GM19324 (cell line): Measurements from ENCODE around the gene HACL1.

Source experiments
- ATAC-seq: cut with Tn5 transposase; IDR thresholded peaks from one replicate; pipeline ENCODE4 v1.9.1; 2021; ENCODE audit warnings: mild to moderate bottlenecking, moderate library complexity; ENCODE audit not compliant: unreplicated experiment, low FRiP score

Gene HACL1

GRCh38 chr3:15585111-15585845 lies 16.1 kb downstream of the HACL1 start:
- no peak for ATAC-seq

GRCh38 chr3:15581471-15582394 lies 19.6 kb downstream of the HACL1 start:
- ATAC-seq = no peak

DNA sequence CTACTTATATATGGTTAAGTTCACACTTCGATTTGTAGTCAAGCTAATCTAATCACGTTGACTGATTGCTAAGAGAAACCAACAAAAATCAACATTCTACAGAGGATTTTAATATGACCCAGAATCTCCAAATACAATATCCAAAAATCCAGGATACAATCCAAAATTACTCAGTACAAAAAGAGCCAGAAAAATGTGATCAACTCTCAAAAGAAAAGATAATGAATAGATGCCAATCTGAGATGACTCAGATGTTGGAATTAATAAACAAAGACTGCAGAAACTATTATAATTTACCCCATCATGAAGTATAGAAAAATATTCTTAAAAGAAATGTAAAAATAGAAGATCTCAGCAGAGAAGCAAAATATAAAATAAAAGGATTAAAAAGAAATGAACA lies 22.3 kb downstream of the HACL1 start:
- ATAC-seq = no peak

- no peak for ATAC-seq
These were observed 23.0 kb downstream of the HACL1 start for GRCh38 chr3:15578289-15578867.

DNA sequence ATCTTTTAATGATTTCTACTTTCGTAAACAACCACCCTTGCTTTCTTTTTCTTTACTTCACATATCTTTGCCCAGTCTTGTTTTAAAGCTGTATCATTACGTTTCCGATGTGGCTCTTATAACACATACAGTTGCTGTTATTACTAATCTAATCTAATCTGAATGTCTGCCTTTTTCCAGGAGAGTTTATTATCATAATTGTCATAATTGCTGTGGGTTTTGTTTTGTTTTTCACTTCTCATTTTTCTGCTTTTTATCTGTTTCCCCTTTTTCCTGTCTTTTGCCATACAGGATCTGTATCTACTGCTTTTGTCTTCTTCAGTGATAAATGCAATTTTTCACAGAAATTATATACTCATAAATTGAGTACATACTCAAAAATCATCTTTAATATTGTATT lies 24.9 kb downstream of the HACL1 start:
- ATAC-seq = no peak

- ATAC-seq = no peak
These were observed 25.9 kb downstream of the HACL1 start for GRCh38 chr3:15575446-15575845.

DNA sequence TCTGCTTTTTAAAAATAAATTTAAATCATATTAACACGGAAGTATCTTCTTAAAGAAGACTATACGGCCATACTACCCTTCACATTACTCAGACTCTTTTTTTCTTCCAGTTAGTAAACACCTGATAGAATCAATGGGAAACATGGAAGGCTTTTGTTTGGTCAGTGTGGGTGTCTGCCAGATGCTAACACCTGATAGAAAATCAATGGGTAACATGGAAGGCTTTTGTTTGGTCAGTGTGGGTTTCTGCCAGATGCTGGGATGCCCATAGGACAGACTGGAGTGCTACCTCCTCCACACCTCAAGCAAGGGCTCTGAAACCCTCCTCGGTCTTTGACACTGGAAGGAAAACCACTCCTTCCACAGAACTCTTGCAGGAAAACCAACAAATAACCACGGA lies 29.2 kb downstream of the HACL1 start:
- no peak for ATAC-seq

GRCh38 chr3:15563190-15563589 lies 38.2 kb downstream of the HACL1 start:
- no peak for ATAC-seq

DNA sequence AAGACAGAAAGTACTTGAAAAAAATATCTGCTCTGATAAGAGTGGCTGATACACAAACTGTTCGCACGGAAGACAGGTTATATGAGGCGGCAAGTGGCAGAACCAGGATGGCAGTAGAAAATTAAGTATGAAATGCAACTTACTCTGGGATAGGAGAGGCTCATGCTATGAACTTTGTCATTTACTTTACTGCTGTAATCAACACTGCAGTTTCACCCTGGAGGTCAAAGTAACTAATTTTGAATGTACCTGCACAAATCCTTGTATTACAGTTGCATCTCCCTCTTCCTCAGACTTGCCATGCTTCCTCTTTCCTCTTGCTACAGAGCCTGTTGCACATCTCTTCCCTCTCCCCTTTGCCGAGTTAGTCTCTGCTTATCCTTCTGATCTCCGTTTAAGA lies 38.8 kb downstream of the HACL1 start:
- no peak for ATAC-seq

GRCh38 chr3:15558581-15558980 lies 42.8 kb downstream of the HACL1 start:
- ATAC-seq = no peak

- no peak for ATAC-seq
These were observed 43.8 kb downstream of the HACL1 start for GRCh38 chr3:15557511-15557946.

DNA sequence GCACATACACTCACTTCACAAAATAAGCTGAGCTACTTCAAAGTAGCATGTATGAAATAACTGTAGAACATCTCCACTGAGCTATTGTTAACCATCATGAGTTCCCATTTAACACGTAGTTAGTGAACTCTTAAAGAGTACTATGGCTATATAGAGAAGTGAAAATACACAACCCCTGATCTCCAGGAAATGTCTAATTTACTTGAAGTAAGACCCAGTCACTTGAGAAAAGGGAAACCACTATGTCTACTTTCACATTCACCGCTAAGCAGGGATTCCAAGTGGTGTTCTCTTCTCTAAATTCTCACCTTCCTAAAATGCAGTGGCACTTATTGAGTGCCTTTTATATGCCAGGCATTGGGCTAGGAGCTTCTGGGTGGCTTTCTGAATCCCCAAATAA lies 44.9 kb downstream of the HACL1 start:
- peak; percentile 82 for ATAC-seq

- no peak for ATAC-seq
These were observed 47.6 kb downstream of the HACL1 start for GRCh38 chr3:15553749-15554148.

- no peak for ATAC-seq
These were observed 49.5 kb downstream of the HACL1 start for GRCh38 chr3:15551902-15552301.

- ATAC-seq = no peak
These were observed 51.5 kb downstream of the HACL1 start for GRCh38 chr3:15549846-15550245.

DNA sequence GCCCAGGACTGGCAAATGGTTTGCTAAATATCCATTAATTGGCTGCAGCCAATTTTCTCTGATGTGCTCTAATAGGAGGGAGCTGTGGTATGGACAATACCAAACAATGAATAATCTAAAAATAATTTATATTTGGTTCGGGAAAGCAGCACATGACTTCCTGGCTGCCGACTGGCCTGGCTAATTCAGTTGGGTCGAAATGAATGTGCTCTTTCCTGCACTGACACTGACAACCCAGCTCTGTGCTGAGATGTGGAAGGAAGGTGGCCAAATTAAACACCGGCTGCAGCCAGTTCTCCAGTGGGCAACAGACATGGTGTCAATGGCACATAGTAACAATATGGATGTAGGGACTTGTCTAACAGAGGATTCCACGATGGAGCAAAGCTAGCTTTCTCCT lies 58.8 kb downstream of the HACL1 start:
- ATAC-seq = no peak

DNA sequence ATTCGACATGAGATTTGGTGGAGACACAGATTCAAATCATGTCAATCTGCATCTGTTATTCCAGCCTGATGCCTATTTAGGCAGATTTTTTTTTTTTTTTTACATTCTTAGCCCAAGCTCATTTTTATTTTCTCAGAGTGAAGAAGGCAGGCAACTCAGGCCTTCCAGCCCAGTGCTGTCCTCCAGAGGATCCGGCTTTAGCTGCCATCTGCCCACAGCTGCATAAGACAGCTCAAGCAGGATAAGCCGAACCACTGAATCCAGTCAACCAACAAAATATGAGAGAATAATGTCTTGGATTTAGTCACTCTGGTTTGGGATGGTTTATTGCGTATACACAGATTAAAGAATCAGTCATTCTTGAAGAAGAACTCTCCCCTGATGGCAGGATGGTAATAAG lies 60.0 kb downstream of the HACL1 start:
- ATAC-seq = no peak

DNA sequence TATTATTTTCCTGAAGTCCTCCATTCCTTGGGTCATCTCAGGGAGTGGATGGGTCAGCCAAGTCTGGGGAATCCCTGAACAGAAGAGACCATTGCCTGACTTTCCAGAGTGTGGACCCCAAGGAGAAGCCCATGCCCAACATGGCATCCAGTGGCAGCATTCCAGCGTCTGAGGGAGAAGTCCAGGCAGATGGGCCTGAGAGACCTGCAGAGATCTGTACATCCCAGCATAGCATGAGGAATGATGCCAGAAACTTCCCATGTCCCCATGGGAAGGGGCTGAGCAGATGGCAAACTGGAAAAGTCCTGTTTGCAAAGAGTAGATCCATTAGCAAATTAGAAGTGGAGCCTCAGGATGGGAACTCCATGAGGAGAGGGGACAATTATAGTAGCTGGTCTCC lies 62.3 kb downstream of the HACL1 start:
- no peak for ATAC-seq

DNA sequence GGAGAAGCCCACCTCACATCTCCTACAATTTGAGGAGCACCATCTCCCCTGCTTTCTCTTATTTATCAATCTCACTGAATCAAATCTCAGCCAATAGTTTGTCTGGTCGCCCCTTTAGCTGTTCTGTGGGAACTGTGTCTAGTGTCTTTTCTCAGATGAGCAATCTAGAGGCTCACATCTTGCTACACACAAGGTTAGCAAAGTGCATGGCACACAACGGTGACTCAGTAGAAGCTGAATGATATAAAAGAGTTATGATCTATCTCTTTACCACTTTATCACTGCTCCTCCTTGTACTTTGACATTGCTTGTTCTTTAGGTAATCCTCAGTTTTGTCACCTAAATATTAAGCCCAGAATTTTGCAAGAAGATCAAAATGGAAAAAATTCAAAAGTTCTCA lies 63.0 kb downstream of the HACL1 start:
- ATAC-seq = no peak

- ATAC-seq = no peak
These were observed 64.5 kb downstream of the HACL1 start for GRCh38 chr3:15536856-15537255.

DNA sequence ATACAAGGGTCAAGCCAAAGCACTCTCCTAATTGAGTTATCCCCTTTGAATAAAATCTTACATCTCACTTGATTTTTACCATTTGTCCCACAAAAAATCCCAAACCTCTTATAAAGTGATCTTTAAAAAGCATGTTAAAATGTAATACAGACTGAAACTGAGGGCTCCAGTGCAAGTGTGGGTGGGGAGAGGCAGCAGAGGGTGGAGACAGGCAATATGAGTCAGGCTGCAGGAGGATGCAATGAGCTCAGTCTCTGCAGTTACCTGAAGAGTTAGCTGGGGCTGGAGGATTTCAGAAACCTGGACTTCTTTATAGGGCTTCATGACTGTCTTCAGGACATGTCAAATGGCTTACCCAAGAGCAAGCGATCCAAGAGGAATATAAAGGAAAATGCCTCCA lies 65.6 kb downstream of the HACL1 start:
- no peak for ATAC-seq
